Esophagus squamous epithelium (tissue), 5 donors: Measurements from ENCODE around the gene GIGYF2. TPM values are rescaled to one million over a fixed set of nuclear protein-coding genes. Genes with fewer than 3 reads are reported as not detected.

Experiments
- DNase-seq: peaks from one replicate; lab custom pipeline; 2025; lab: John Stamatoyannopoulos, UW
- H3K27ac ChIP-seq, 4 donors: fragments of 200-600 bp; sonication (generic); one replicate each; pipeline ENCODE4 v1.5.1; 2016 to 2019; ENCODE audit warnings: mild to moderate bottlenecking in 1 of 4
- H3K27me3 ChIP-seq, 4 donors: fragments of 200-600 bp; sonication (generic); 1 replicate in 3 of 4; 2 replicates in 1 of 4; pipeline versions ENCODE4 v1.5.1 to v1.6.0; 2017 to 2021; ENCODE audit warnings: antibody characterized with exemption in 1 of 4
- H3K36me3 ChIP-seq, 3 donors: fragments of 200-600 bp; sonication (generic); one replicate each; pipeline ENCODE4 v1.5.1; 2016 to 2019
- H3K4me1 ChIP-seq, 3 donors: fragments of 200-600 bp; sonication (generic); one replicate each; pipeline ENCODE4 v1.5.1; 2017 to 2019
- H3K4me3 ChIP-seq, 4 donors: fragments of 200-600 bp; sonication (generic); 1 replicate in 3 of 4; 2 replicates in 1 of 4; pipeline ENCODE4 v1.5.1; 2016 to 2019; ENCODE audit warnings: mild to moderate bottlenecking in 2 of 4, moderate library complexity in 1 of 4
- H3K9me3 ChIP-seq, 3 donors: fragments of 200-600 bp; sonication (generic); one replicate each; pipeline ENCODE4 v1.5.1; 2016 to 2019
- CTCF ChIP-seq, 6 experiments: fragments of 450-650 bp in 4 of 6; fragments of 200-600 bp in 2 of 6; sonication (generic) in 2 of 6; IDR thresholded peaks; one replicate each; pipeline ENCODE4 v1.5.1; 2016 to 2019; ENCODE audit warnings: antibody characterized with exemption in 6 of 6, mild to moderate bottlenecking in 4 of 6, moderate library complexity in 4 of 6
- POLR2A ChIP-seq, 4 donors: fragments of 450-650 bp; IDR thresholded peaks; one replicate each; pipeline ENCODE4 v1.6.1; 2017; ENCODE audit warnings: antibody characterized with exemption in 4 of 4, mild to moderate bottlenecking in 4 of 4, moderate library complexity in 3 of 4
- WGBS, 2 donors: methylation state at CpG; one replicate each; pipeline ENCODE4 v1.1.5; 2018; 5-methylcytosine and 5-hydroxymethylcytosine counted together
- intact Hi-C: fragments of 100-400 bp; cut with DNase I; formaldehyde crosslinking; loops from one replicate; pipeline ENCODE4 v1.15.0; 2022
- total RNA-seq, 4 donors: library from RNA; depleted of rRNA; stranded (reverse); fragments of >200 nt; gene quantifications; one replicate each; pipeline ENCODE4 v1.1.0, GENCODE V29; 2016
- donor health status: DM: yes; HTN: yes; CAD: no.

Gene GIGYF2
- total RNA-seq, 4 donors from 2014 or later, result 48.7 to 79.0 (median 62.0) TPM

GRCh38 chr2:232890536-232890895, 193.4 kb downstream of the GIGYF2 start:
- TF ChIP-seq CTCF (IDR thresholded peaks at IDR 0.05), result no peak
- no peak for TF ChIP-seq POLR2A (IDR thresholded peaks at IDR 0.05)
- no peaks in the 10 kb centered on the region for H3K9me3 ChIP-seq
- peaks cover 0 to 27% (median 0%) of the 10 kb centered on the region in 4 donors for H3K27me3 ChIP-seq
- intact Hi-C loops, result no loop called here
- DNase-seq, result no peak
- 87% methylated on average over 11 of the region's 11 CpGs for WGBS, 2 donors
- H3K4me3 ChIP-seq, result no peak overlapping the region
- H3K27ac ChIP-seq, result no peak overlapping the region
- H3K36me3 ChIP-seq, result no peaks in the 10 kb centered on the region
- H3K4me1 ChIP-seq, result peaks cover 3 to 31% (median 5%) of the 10 kb centered on the region in 3 donors

- DNase-seq, result no peak
- Histone ChIP-seq H3K27ac (no peak overlapping the region), H3K9me3 (no peaks in the 10 kb centered on the region), H3K4me1 (peaks cover 0 to 26% (median 0%) of the 10 kb centered on the region in 3 donors), H3K27me3 (peaks cover 0 to 24% (median 0%) of the 10 kb centered on the region in 4 donors), H3K36me3 (no peaks in the 10 kb centered on the region), H3K4me3 (peak overlapping the region in 2 of 4 donors; percentile 13 to 36)
- 31 to 33% methylated on average over 11 to 12 of the region's 23 CpGs for WGBS, 2 donors
- intact Hi-C loops, result no loop called here
- no peak for TF ChIP-seq CTCF (IDR thresholded peaks at IDR 0.05)
- no peak for TF ChIP-seq POLR2A (IDR thresholded peaks at IDR 0.05)
Observed at GRCh38 chr2:232890896-232891601, 193.9 kb downstream of the GIGYF2 start.

- no peak for DNase-seq
- WGBS, 2 donors, result 20 to 36% methylated on average over 2 to 11 of the region's 11 CpGs
Observed at GRCh38 chr2:232891621-232892071, 194.5 kb downstream of the GIGYF2 start.

GRCh38 chr2:232892221-232892620, 195.1 kb downstream of the GIGYF2 start:
- WGBS, 2 donors, result 83 to 95% methylated on average over 12 to 13 of the region's 13 CpGs
- Histone ChIP-seq H3K9me3 (no peaks in the 10 kb centered on the region), H3K36me3 (no peaks in the 10 kb centered on the region), H3K27ac (no peak overlapping the region), H3K4me1 (peaks cover 0 to 16% (median 0%) of the 10 kb centered on the region in 3 donors), H3K4me3 (no peak overlapping the region), H3K27me3 (peaks cover 0 to 19% (median 0%) of the 10 kb centered on the region in 4 donors)
- TF ChIP-seq CTCF (IDR thresholded peaks at IDR 0.05), result no peak
- TF ChIP-seq POLR2A (IDR thresholded peaks at IDR 0.05), result no peak
- DNase-seq, result no peak
- intact Hi-C loops, result no loop called here

More at GRCh38 chr2:232891621-232892071, 194.5 kb downstream of the GIGYF2 start:
- no peaks in the 10 kb centered on the region for H3K9me3 ChIP-seq
- TF ChIP-seq CTCF (IDR thresholded peaks at IDR 0.05), result no peak
- no peak for TF ChIP-seq POLR2A (IDR thresholded peaks at IDR 0.05)
- peak overlapping the region in 1 of 4 donors; percentile 13 for H3K4me3 ChIP-seq
- H3K27ac ChIP-seq, result no peak overlapping the region
- H3K27me3 ChIP-seq, result peaks cover 0 to 23% (median 0%) of the 10 kb centered on the region in 4 donors
- H3K36me3 ChIP-seq, result no peaks in the 10 kb centered on the region
- intact Hi-C loops, result no loop called here
- H3K4me1 ChIP-seq, result peaks cover 0 to 20% (median 0%) of the 10 kb centered on the region in 3 donors

- H3K27me3 ChIP-seq, result peaks cover 0 to 19% (median 0%) of the 10 kb centered on the region in 4 donors
- intact Hi-C loops, result no loop called here
- no peak for DNase-seq
- H3K4me1 ChIP-seq, result peaks cover 0 to 16% (median 0%) of the 10 kb centered on the region in 3 donors
- no peak overlapping the region for H3K27ac ChIP-seq
- no peaks in the 10 kb centered on the region for H3K36me3 ChIP-seq
- 89 to 96% methylated on average over 5 to 11 of the region's 20 CpGs for WGBS, 2 donors
- TF ChIP-seq POLR2A (IDR thresholded peaks at IDR 0.05), result no peak
- no peak for TF ChIP-seq CTCF (IDR thresholded peaks at IDR 0.05)
- H3K9me3 ChIP-seq, result no peaks in the 10 kb centered on the region
- no peak overlapping the region for H3K4me3 ChIP-seq
Observed at GRCh38 chr2:232892843-232893242, 195.7 kb downstream of the GIGYF2 start.
